HG03103 (cell line): ENCODE data around the gene SBK3.
"Not testable (repeated sequence)": the region's sequence is repeated elsewhere in the genome, so short reads cannot be mapped to it uniquely, and the experiment has no call there.

Experiments
- ATAC-seq: cut with Tn5 transposase; IDR thresholded peaks from one replicate; pipeline ENCODE4 v1.9.1; 2021; ENCODE audit warnings: low read depth; ENCODE audit not compliant: unreplicated experiment

SBK3 gene

GRCh38 chr19:55578031-55578760, 32.9 kb upstream of the SBK3 start:
- ATAC-seq = no peak

- ATAC-seq = no peak
These were observed 31.4 kb upstream of the SBK3 start for GRCh38 chr19:55576746-55577145.

- not testable (repeated sequence) for ATAC-seq
These were observed 28.6 kb upstream of the SBK3 start for GRCh38 chr19:55573929-55574328.

GRCh38 chr19:55569477-55569876, 24.1 kb upstream of the SBK3 start:
- ATAC-seq = not testable (repeated sequence)

GRCh38 chr19:55567708-55568328, 22.5 kb upstream of the SBK3 start:
- ATAC-seq = no peak

GRCh38 chr19:55566823-55567222, 21.5 kb upstream of the SBK3 start:
- no peak for ATAC-seq

- no peak for ATAC-seq
These were observed 17.9 kb upstream of the SBK3 start for GRCh38 chr19:55563261-55563690.

GRCh38 chr19:55559684-55560083, 14.3 kb upstream of the SBK3 start:
- no peak for ATAC-seq

- no peak for ATAC-seq
These were observed 9.4 kb upstream of the SBK3 start for GRCh38 chr19:55554741-55555152.

GRCh38 chr19:55554302-55554701, 9.0 kb upstream of the SBK3 start:
- no peak for ATAC-seq

GRCh38 chr19:55553217-55554182, 8.2 kb upstream of the SBK3 start:
- no peak for ATAC-seq

- ATAC-seq = no peak
These were observed 7.3 kb upstream of the SBK3 start for GRCh38 chr19:55552620-55553019.

- no peak for ATAC-seq
These were observed 6.9 kb upstream of the SBK3 start for GRCh38 chr19:55552206-55552605.

GRCh38 chr19:55550321-55550650, 4.9 kb upstream of the SBK3 start:
- no peak for ATAC-seq

- ATAC-seq = no peak
These were observed 4.4 kb upstream of the SBK3 start for GRCh38 chr19:55549500-55550320.

GRCh38 chr19:55546822-55547614, 1.7 kb upstream of the SBK3 start:
- ATAC-seq = no peak

- ATAC-seq = no peak
These were observed 668 bp upstream of the SBK3 start for GRCh38 chr19:55546011-55546410.

GRCh38 chr19:55544776-55545439, 435 bp downstream of the SBK3 start:
- ATAC-seq = no peak

GRCh38 chr19:55544014-55544413, 1.3 kb downstream of the SBK3 start:
- no peak for ATAC-seq
